ENCODE data around the gene PFDN4. TPM values are rescaled to one million over a fixed set of nuclear protein-coding genes. Genes with fewer than 3 reads are reported as not detected.
"Not testable (repeated sequence)": the region's sequence is repeated elsewhere in the genome, so short reads cannot be mapped to it uniquely, and the experiment has no call there.

The PFDN4 gene
- total and polyA plus RNA-seq, 2 of the 13 experiments (the other 11 are each of a cell fraction or from before 2014, with no cell fraction given): 59.8 to 227 TPM

DNA sequence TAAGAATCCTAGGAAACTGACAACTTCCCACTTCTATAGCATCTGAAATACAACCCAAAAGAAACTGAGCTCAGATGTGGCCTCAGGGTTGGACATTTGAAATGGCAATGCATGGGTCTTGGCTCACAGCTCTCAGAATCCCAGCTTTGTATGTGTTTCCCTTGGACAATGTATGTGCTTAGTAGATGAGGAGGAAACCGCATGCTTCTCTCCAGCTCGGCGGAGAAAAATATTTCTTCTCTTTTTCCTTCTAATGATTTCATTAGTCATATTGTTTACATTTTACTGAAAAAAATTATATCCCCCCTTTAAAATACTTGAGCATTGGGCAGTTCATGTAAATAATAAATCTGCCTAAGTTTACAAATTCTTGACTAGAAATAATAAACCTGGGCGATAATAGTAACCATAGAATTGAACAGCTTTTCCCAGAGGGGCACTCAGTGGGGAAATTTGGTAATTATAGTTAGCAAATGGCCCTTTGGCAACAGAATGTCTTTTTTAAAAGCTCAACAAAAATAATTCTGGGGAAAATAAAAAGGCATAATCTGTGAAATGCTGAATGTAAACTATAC, 55.3 kb downstream of the PFDN4 start (continued):
- TF ChIP-seq PRDM10 (CRISPR knock-in tag; IDR thresholded peaks at IDR 0.05; ENCODE audit: low read depth) (no peak), ZNF530 (CRISPR knock-in tag; IDR thresholded peaks at IDR 0.05; ENCODE audit: low read depth) (no peak), DNMT1 (CRISPR knock-in tag; IDR thresholded peaks at IDR 0.05) (no peak), ZNF136 (CRISPR knock-in tag; IDR thresholded peaks at IDR 0.05; ENCODE audit: low read depth) (no peak), NFKBIZ (CRISPR knock-in tag; IDR thresholded peaks at IDR 0.05) (no peak), ZNF496 (CRISPR knock-in tag; IDR thresholded peaks at IDR 0.05; ENCODE audit: insufficient replicate concordance) (no peak)
- TF ChIP-seq, protein P1, sequence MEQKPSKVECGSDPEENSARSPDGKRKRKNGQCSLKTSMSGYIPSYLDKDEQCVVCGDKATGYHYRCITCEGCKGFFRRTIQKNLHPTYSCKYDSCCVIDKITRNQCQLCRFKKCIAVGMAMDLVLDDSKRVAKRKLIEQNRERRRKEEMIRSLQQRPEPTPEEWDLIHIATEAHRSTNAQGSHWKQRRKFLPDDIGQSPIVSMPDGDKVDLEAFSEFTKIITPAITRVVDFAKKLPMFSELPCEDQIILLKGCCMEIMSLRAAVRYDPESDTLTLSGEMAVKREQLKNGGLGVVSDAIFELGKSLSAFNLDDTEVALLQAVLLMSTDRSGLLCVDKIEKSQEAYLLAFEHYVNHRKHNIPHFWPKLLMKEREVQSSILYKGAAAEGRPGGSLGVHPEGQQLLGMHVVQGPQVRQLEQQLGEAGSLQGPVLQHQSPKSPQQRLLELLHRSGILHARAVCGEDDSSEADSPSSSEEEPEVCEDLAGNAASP (CRISPR knock-in tag; IDR thresholded peaks at IDR 0.05; ENCODE audit: borderline replicate concordance): no peak
- TF ChIP-seq, protein P2, sequence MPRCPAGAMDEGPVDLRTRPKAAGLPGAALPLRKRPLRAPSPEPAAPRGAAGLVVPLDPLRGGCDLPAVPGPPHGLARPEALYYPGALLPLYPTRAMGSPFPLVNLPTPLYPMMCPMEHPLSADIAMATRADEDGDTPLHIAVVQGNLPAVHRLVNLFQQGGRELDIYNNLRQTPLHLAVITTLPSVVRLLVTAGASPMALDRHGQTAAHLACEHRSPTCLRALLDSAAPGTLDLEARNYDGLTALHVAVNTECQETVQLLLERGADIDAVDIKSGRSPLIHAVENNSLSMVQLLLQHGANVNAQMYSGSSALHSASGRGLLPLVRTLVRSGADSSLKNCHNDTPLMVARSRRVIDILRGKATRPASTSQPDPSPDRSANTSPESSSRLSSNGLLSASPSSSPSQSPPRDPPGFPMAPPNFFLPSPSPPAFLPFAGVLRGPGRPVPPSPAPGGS (CRISPR knock-in tag; IDR thresholded peaks at IDR 0.05): no peak

DNA sequence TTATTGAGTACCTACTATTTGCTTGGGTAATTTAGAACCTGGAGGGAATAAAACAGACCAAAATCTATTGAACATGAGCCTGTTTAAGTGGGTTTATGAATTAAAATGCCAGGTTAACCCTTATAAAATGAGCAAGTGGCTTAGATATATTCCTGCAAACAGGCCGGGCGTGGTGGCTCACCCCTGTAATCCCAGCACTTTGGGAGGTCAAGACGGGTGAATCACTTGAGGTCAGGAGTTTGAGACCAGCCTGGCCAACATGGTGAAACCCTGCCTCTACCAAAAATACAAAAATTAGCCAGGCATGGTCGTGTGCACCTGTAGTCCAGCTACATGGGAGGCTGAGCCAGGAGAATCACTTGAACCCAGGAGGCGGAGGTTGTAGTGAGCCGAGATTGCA, 57.9 kb downstream of the PFDN4 start:
- in situ Hi-C loops (cut with HindIII; ENCODE audit: extremely low pct_ligation_motif_present, low pct_unique_long_range_greater_than_20kb); H3K79me2 ChIP-seq (ENCODE audit: insufficient read depth, low read length); H3K9me3 ChIP-seq (ENCODE audit: low read length); DNase-seq (ENCODE audit: low spot score); intact Hi-C loops (cut with micrococcal nuclease; ENCODE audit: unreplicated experiment); H2AFZ ChIP-seq (ENCODE audit: low read length); H3K27me3 ChIP-seq (ENCODE audit: control insufficient read depth in 1 of 2, insufficient read depth in 2 of 2, low read length in 2 of 2); CTCF ChIA-PET (ENCODE audit: low intra/inter-chr PET ratio, low total read pairs); POLR2A ChIA-PET; FAIRE-seq; H3K9ac ChIP-seq (ENCODE audit: insufficient read depth, low read depth, low read length); H3K27ac ChIP-seq (ENCODE audit: extremely low read length, insufficient read depth, low read length); H3K4me2 ChIP-seq (ENCODE audit: low read depth, low read length); H4K20me1 ChIP-seq (ENCODE audit: insufficient read depth, low read length); BruUV-seq (replicated peaks); H3K36me3 ChIP-seq (replicated peaks in 1 of 2; ENCODE audit: control insufficient read depth in 1 of 2, insufficient read depth in 2 of 2, low read length in 2 of 2); H3K4me3 ChIP-seq (replicated peaks in 1 of 3; ENCODE audit: insufficient read depth in 1 of 3, low read depth in 2 of 3, low read length in 3 of 3); H3K4me1 ChIP-seq (ENCODE audit: insufficient read depth, low read length); ATAC-seq: not testable (repeated sequence)
- 13% methylated on average over 6 of the region's 6 CpGs for WGBS (ENCODE audit: low lambda C conversion rate)
